AG10803 (cell line): Measurements from ENCODE around the gene GTF2H2.
"Not testable (repeated sequence)": the region's sequence is repeated elsewhere in the genome, so short reads cannot be mapped to it uniquely, and the experiment has no call there.

Experiments
- DNase-seq: peaks from one replicate; pipeline ENCODE4 v3.0.0; 2010; ENCODE audit warnings: low read depth
- H3K4me3 ChIP-seq: 2 replicates; pipeline ENCODE4 v1.5.1; 2011; ENCODE audit warnings: mild to moderate bottlenecking, low read length, control low read depth
- TF ChIP-seq, protein P1 (sequence below): conservative IDR thresholded peaks from 2 replicates; pipeline ENCODE4 v1.5.1; 2011; ENCODE audit warnings: mild to moderate bottlenecking, low read length, control low read depth, inconsistent platforms

Gene GTF2H2

DNA sequence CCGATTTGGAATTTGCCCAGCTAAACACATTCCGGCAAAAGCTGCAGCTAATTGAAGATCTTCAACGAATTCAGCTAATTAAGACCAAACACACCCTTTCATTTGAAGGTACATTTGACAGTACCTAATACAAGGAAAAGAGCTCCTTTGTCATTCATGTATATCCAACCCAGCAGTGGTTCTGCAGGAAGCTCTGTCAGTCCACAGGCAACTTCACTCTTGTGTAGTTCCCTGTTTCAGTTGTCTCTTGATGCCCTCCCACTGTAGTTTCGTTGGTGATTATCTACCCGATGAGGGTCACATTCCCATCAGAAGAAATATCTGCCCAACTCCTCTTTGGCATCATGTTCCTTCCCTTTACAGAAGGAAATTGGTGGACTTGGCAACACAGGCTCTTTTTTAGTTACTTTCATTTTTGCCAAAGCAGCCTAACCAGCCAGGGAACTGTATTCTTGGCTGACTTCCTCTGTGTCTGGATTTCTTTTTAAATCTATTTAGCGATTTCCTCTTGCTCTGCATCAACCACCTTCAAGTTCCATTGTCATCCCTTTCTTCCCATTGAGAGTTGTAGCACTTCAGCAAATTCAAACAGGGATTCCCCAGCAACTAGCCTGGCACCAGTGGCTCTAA lies 49.0 kb downstream of the GTF2H2 start:
- not testable (repeated sequence) for H3K4me3 ChIP-seq, DNase-seq

DNA sequence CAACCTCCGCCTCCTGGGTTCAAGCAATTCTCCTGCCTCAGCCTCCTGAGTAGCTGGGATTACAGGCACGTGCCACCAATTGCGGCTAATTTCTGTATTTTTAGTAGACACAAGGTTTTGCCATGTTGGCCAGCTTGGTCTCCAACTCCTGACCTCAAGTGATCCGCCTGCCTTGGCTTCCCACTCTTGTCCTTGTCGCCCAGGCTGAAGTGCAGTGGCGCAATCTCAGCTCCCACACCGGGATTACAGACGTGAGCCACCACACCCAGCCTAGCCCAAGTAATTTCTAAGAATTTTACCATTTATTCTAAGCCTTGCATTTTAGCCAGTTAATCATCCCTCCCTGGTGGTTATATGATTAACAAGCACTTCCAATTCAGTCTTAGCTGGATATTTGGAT lies 53.3 kb downstream of the GTF2H2 start:
- TF ChIP-seq, protein P1, sequence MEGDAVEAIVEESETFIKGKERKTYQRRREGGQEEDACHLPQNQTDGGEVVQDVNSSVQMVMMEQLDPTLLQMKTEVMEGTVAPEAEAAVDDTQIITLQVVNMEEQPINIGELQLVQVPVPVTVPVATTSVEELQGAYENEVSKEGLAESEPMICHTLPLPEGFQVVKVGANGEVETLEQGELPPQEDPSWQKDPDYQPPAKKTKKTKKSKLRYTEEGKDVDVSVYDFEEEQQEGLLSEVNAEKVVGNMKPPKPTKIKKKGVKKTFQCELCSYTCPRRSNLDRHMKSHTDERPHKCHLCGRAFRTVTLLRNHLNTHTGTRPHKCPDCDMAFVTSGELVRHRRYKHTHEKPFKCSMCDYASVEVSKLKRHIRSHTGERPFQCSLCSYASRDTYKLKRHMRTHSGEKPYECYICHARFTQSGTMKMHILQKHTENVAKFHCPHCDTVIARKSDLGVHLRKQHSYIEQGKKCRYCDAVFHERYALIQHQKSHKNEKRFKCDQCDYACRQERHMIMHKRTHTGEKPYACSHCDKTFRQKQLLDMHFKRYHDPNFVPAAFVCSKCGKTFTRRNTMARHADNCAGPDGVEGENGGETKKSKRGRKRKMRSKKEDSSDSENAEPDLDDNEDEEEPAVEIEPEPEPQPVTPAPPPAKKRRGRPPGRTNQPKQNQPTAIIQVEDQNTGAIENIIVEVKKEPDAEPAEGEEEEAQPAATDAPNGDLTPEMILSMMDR: no peak

DNA sequence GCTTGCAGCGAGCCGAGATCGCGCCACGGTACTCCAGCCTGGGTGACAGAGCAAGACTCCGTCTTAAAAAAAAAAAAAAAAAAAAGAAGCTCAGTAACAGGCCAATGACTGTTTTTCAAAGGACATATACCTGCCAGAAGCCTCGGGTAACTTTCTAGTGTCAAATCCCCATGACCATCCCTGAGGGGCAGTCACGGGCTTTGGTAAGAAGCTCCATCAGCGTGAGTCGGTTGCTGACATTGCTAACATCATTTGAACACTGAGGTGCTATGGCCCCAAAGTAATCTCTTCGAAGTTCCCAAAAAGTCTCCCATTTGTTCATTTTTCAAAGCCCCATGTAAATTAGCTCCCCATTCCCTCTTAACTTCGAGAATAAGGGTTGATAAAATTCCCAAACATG lies 53.9 kb downstream of the GTF2H2 start:
- no peak for DNase-seq
- TF ChIP-seq, protein P1: no peak

More for the DNA sequence above, 53.3 kb downstream of the GTF2H2 start:
- no peak for DNase-seq
- no peak overlapping the region for H3K4me3 ChIP-seq

DNA sequence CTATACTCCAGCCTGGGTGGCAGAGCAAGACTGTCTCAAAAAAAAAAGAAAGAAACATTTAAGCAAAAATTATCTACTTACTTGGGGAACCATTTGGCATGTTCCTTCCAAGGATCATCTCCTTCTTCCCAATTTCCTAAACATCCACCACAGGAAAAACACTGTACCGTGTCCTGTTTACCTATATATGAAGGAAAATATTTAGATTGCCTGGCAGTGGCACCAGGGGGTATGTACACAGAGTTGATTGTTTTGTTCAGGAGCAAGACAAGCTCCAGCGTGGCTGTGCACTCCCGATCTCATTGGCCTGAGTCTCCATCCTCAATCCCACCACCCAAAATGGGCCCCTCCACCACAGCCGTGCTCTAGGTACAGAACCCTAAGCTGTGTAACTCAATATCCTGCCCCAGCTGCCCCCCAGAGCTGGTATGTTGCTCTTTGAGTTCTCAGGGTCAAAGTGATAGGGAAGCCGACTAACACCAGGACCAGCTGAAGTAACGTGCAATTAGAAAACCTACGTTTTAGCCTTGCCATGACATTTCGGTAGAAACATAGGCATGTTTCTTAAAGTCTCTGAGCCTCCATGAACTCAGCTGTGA lies 56.2 kb downstream of the GTF2H2 start:
- H3K4me3 ChIP-seq: no peak overlapping the region
- TF ChIP-seq, protein P1: no peak
- DNase-seq: no peak

More for the DNA sequence above, 53.9 kb downstream of the GTF2H2 start:
- H3K4me3 ChIP-seq: no peak overlapping the region

DNA sequence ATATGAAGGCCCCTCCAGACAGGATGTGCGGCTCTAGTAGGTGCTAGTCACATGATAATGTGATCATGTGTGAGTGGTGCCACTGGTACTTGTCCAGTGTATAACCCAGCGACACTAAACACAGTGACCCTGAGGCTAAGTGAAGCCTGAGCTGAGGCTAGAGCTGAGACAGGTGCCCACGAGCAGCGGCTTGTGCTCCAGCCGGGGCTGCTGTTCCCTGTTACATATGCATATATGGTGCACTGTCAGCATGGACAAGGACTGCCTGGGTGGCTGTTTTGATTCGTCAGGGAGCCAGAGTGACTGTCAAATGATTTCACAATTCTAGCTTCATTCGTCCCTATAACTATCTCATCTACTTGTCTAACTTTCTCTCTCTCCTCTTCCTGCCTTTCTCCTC lies 60.5 kb downstream of the GTF2H2 start:
- DNase-seq, H3K4me3 ChIP-seq: not testable (repeated sequence)
